Keratinocyte (primary cell): ENCODE results near the gene NRP1.

Experiments used
- CTCF ChIP-seq, 3 experiments: IDR thresholded peaks in 1 of 3; conservative IDR thresholded peaks in 1 of 3; optimal IDR thresholded peaks in 1 of 3; 2 replicates in 2 of 3; 3 replicates in 1 of 3; pipeline versions ENCODE3 to v1.5.1; 2011; ENCODE audit warnings: low read length in 3 of 3, mild to moderate bottlenecking in 3 of 3, moderate library complexity in 2 of 3, control low read depth in 1 of 3, inconsistent platforms in 1 of 3; ENCODE audit not compliant: insufficient read depth in 2 of 3; ENCODE audit errors: extremely low read depth in 1 of 3
- EZH2 ChIP-seq: IDR thresholded peaks from one replicate; pipeline ENCODE4 v1.6.1; 2012; ENCODE audit warnings: inconsistent platforms, mild to moderate bottlenecking, low read length, moderate library complexity

- no peak for TF ChIP-seq EZH2
- no peak for TF ChIP-seq CTCF (optimal IDR thresholded peaks at IDR 0.05 in 1 of 3, IDR thresholded peaks at IDR 0.05 in 1 of 3, conservative IDR thresholded peaks at IDR 0.05 in 1 of 3; ENCODE audit: extremely low read depth in 1 of 3, insufficient read depth in 2 of 3, low read length in 3 of 3)
Measured at GRCh38 chr10:33302208-33302829, 32.1 kb downstream of the NRP1 start.
